ENCODE results near the gene GABRB2. TPM values are rescaled to one million over a fixed set of nuclear protein-coding genes. Genes with fewer than 3 reads are reported as not detected.

The GABRB2 gene
- total RNA-seq, 2 experiments from 2014 or later, result 1.4 to 5.1 TPM

GRCh38 chr5:161547738-161548486 is 1.4 kb upstream of the GABRB2 start:
- H2AFZ ChIP-seq (ENCODE audit: low read length), result peak overlapping the region; percentile 95
- H4K20me1 ChIP-seq (ENCODE audit: insufficient read depth, low read length), result no peaks in the 10 kb centered on the region
- CTCF ChIA-PET (ENCODE audit: unreplicated experiment), result no interaction called here
- DNase-seq (ENCODE audit: low spot score), result peak; percentile 29
- H3K4me2 ChIP-seq (ENCODE audit: low read length), result peak overlapping the region; percentile 89
- no peaks in the 10 kb centered on the region for H3K79me2 ChIP-seq (ENCODE audit: insufficient read depth, low read depth, low read length)
- TF ChIP-seq CTCF (conservative IDR thresholded peaks at IDR 0.05; ENCODE audit: low read length) (0 out of 2 replicates have a peak, but pooled peaks have one; percentile 12), EZH2phosphoT487 (IDR thresholded peaks at IDR 0.05; ENCODE audit: borderline replicate concordance, low read depth, low read length) (no peak)
- H3K36me3 ChIP-seq (ENCODE audit: insufficient read depth, low read length), result no peaks in the 10 kb centered on the region
- no peaks in the 10 kb centered on the region for H3K9me2 ChIP-seq (ENCODE audit: insufficient read depth, low read length)
- BruUV-seq (replicated peaks), result no TSS peak
- POLR2A ChIA-PET, result interaction anchor here (0.5 to 0.7 kb wide), 4 partner anchors 12 to 1085 kb away, joined by 3 to 4 read pairs (median 3); no protein-coding TSS in a partner anchor
- peak overlapping the region; percentile 92 for H3K4me3 ChIP-seq (ENCODE audit: low read depth, low read length, poor library complexity, severe bottlenecking)
- H3K9me3 ChIP-seq (ENCODE audit: low read length), result no peaks in the 10 kb centered on the region
- intact Hi-C loops (cut with micrococcal nuclease; ENCODE audit: unreplicated experiment), result loop anchor here (10.0 kb wide), 3 partner anchors 127 to 1887 kb away; partner anchors contain the start of gene CCNG1
- peaks cover 13% of the 10 kb centered on the region for H3K4me1 ChIP-seq (ENCODE audit: insufficient read depth, low read length, poor library complexity, severe bottlenecking)
- no peak overlapping the region for H3K27ac ChIP-seq (ENCODE audit: low read depth, low read length, poor library complexity, severe bottlenecking)

- no TSS peak for BruUV-seq (replicated peaks)
- DNase-seq (ENCODE audit: low spot score), result no peak
- Histone ChIP-seq H3K27ac (ENCODE audit: low read depth, low read length, poor library complexity, severe bottlenecking) (no peak overlapping the region), H3K4me2 (ENCODE audit: low read length) (peak overlapping the region; percentile 89), H2AFZ (ENCODE audit: low read length) (peak overlapping the region; percentile 95), H3K4me3 (ENCODE audit: low read depth, low read length, poor library complexity, severe bottlenecking) (peak overlapping the region; percentile 92), H3K79me2 (ENCODE audit: insufficient read depth, low read depth, low read length) (no peaks in the 10 kb centered on the region), H4K20me1 (ENCODE audit: insufficient read depth, low read length) (no peaks in the 10 kb centered on the region), H3K36me3 (ENCODE audit: insufficient read depth, low read length) (no peaks in the 10 kb centered on the region), H3K9me2 (ENCODE audit: insufficient read depth, low read length) (no peaks in the 10 kb centered on the region), H3K9me3 (ENCODE audit: low read length) (no peaks in the 10 kb centered on the region), H3K4me1 (ENCODE audit: insufficient read depth, low read length, poor library complexity, severe bottlenecking) (peaks cover 13% of the 10 kb centered on the region)
- intact Hi-C loops (cut with micrococcal nuclease; ENCODE audit: unreplicated experiment), result loop anchor here (10.0 kb wide), 3 partner anchors 127 to 1887 kb away; partner anchors contain the start of gene CCNG1
- TF ChIP-seq CTCF (conservative IDR thresholded peaks at IDR 0.05; ENCODE audit: low read length) (no peak), EZH2phosphoT487 (IDR thresholded peaks at IDR 0.05; ENCODE audit: borderline replicate concordance, low read depth, low read length) (no peak)
- ChIA-PET POLR2A (no interaction called here), CTCF (ENCODE audit: unreplicated experiment) (no interaction called here)
Observed at GRCh38 chr5:161547406-161547737, 847 bp upstream of the GABRB2 start.

GRCh38 chr5:161546095-161546469 is 443 bp downstream of the GABRB2 start:
- POLR2A ChIA-PET, result interaction anchor here (0.5 to 1.3 kb wide), 3 partner anchors 43 to 87 kb away, joined by 3 read pairs; no protein-coding TSS in a partner anchor
- DNase-seq (ENCODE audit: low spot score), result peak; percentile 42
- H3K36me3 ChIP-seq (ENCODE audit: insufficient read depth, low read length), result no peaks in the 10 kb centered on the region
- no peaks in the 10 kb centered on the region for H3K9me3 ChIP-seq (ENCODE audit: low read length)
- intact Hi-C loops (cut with micrococcal nuclease; ENCODE audit: unreplicated experiment), result loop anchor here (10.0 kb wide), 3 partner anchors 129 to 1889 kb away; partner anchors contain the start of gene CCNG1
- H4K20me1 ChIP-seq (ENCODE audit: insufficient read depth, low read length), result no peaks in the 10 kb centered on the region
- H3K79me2 ChIP-seq (ENCODE audit: insufficient read depth, low read depth, low read length), result no peaks in the 10 kb centered on the region
- CTCF ChIA-PET (ENCODE audit: unreplicated experiment), result no interaction called here
- peaks cover 13% of the 10 kb centered on the region for H3K4me1 ChIP-seq (ENCODE audit: insufficient read depth, low read length, poor library complexity, severe bottlenecking)
- no TSS peak for BruUV-seq (replicated peaks)
- H3K4me3 ChIP-seq (ENCODE audit: low read depth, low read length, poor library complexity, severe bottlenecking), result peak overlapping the region; percentile 92
- peak overlapping the region; percentile 89 for H3K4me2 ChIP-seq (ENCODE audit: low read length)
- no peak for TF ChIP-seq CTCF (conservative IDR thresholded peaks at IDR 0.05; ENCODE audit: low read length)
- H3K27ac ChIP-seq (ENCODE audit: low read depth, low read length, poor library complexity, severe bottlenecking), result peak overlapping the region; percentile 24
- no peaks in the 10 kb centered on the region for H3K9me2 ChIP-seq (ENCODE audit: insufficient read depth, low read length)
- peak overlapping the region; percentile 95 for H2AFZ ChIP-seq (ENCODE audit: low read length)
